ENCODE data around the gene ASB4. TPM values are rescaled to one million over a fixed set of nuclear protein-coding genes. Genes with fewer than 3 reads are reported as not detected.

ASB4 gene
- total RNA-seq, 1 donor from 2014 or later = not detected

DNA sequence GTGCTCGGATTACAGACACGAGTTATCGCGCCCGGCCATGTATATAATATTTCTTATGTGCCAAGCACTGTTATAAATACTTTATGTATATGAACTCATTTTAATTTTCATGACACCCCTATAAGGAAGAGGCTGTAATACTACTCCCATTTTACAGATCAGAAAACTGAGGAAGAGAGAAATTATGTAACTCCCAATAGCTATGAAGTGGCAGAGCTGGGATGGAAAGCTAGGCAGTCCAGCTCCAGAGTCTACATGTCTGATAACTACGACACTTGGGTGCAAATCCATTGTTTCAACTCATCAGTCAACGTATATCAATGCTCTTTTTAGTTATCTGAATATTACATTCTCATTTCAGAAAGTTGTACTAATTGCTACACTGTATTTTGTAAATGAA lies 93.6 kb downstream of the ASB4 start:
- TF ChIP-seq, protein P1, sequence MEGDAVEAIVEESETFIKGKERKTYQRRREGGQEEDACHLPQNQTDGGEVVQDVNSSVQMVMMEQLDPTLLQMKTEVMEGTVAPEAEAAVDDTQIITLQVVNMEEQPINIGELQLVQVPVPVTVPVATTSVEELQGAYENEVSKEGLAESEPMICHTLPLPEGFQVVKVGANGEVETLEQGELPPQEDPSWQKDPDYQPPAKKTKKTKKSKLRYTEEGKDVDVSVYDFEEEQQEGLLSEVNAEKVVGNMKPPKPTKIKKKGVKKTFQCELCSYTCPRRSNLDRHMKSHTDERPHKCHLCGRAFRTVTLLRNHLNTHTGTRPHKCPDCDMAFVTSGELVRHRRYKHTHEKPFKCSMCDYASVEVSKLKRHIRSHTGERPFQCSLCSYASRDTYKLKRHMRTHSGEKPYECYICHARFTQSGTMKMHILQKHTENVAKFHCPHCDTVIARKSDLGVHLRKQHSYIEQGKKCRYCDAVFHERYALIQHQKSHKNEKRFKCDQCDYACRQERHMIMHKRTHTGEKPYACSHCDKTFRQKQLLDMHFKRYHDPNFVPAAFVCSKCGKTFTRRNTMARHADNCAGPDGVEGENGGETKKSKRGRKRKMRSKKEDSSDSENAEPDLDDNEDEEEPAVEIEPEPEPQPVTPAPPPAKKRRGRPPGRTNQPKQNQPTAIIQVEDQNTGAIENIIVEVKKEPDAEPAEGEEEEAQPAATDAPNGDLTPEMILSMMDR (IDR thresholded peaks at IDR 0.05) = no peak
- H3K4me3 Mint-ChIP-seq (ENCODE audit: unreplicated experiment) = no peak overlapping the region
- H3K27me3 Mint-ChIP-seq (ENCODE audit: unreplicated experiment) = peaks cover 27% of the 10 kb centered on the region
- H3K36me3 Mint-ChIP-seq (ENCODE audit: unreplicated experiment) = no peaks in the 10 kb centered on the region
- no peak for DNase-seq (ENCODE audit: extremely low spot score, unreplicated experiment)
- H3K9me3 Mint-ChIP-seq (ENCODE audit: unreplicated experiment) = peaks cover 5% of the 10 kb centered on the region
- peaks cover 8% of the 10 kb centered on the region for H3K4me1 Mint-ChIP-seq (ENCODE audit: unreplicated experiment)
- H3K27ac Mint-ChIP-seq (ENCODE audit: unreplicated experiment) = no peak overlapping the region

- Mint-ChIP-seq H3K4me1 (ENCODE audit: unreplicated experiment) (peaks cover 8% of the 10 kb centered on the region), H3K9me3 (ENCODE audit: unreplicated experiment) (no peaks in the 10 kb centered on the region)
Observed at GRCh38 chr7:95581467-95581866, 95.7 kb downstream of the ASB4 start.

DNA sequence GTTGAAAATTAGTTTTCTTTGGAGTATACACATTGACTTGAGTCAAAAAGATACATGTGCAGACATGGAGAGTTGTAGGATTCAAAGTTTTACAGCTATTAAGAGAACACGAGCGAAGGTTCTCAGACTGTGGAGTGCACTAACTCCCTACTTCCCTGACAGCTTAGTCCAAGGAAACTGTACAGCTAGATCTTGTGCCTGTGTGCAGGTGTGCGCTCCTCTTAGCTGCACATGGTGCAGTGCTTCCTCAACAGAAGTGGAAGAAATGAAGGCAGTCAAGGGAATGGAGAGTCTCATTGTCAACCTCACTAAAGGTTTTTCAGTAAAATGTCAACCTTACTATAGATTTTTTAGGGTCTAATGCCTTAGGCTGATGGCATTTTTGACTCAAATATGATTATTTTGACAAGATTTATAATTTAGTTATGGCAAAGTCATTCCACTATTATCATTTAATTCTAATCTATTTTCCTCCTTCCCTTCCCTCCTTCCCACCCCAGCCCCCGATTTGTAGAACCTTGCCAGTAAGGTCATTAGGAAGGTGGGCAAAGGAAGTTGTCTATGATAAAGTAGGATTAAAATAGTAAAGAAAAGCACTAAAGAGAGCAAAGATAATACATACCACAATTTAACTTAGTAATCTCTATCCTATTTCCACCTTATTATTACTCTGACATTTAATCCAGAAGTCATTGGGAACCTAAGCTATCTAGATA lies 97.0 kb downstream of the ASB4 start:
- DNase-seq (ENCODE audit: extremely low spot score, unreplicated experiment) = no peak
- Mint-ChIP-seq H3K9me3 (ENCODE audit: unreplicated experiment) (no peaks in the 10 kb centered on the region), H3K27ac (ENCODE audit: unreplicated experiment) (no peak overlapping the region)

More at GRCh38 chr7:95581467-95581866, 95.7 kb downstream of the ASB4 start:
- H3K27ac Mint-ChIP-seq (ENCODE audit: unreplicated experiment) = no peak overlapping the region
- H3K4me3 Mint-ChIP-seq (ENCODE audit: unreplicated experiment) = no peak overlapping the region
- peaks cover 22% of the 10 kb centered on the region for H3K27me3 Mint-ChIP-seq (ENCODE audit: unreplicated experiment)
- no peak for DNase-seq (ENCODE audit: extremely low spot score, unreplicated experiment)
- TF ChIP-seq, protein P1 (IDR thresholded peaks at IDR 0.05) = no peak
- H3K36me3 Mint-ChIP-seq (ENCODE audit: unreplicated experiment) = no peaks in the 10 kb centered on the region

GRCh38 chr7:95583834-95584621 lies 98.3 kb downstream of the ASB4 start:
- no peak overlapping the region for H3K27ac Mint-ChIP-seq (ENCODE audit: unreplicated experiment)
- H3K4me3 Mint-ChIP-seq (ENCODE audit: unreplicated experiment) = no peak overlapping the region

More for the DNA sequence above, 97.0 kb downstream of the ASB4 start:
- H3K4me3 Mint-ChIP-seq (ENCODE audit: unreplicated experiment) = no peak overlapping the region
- peaks cover 2% of the 10 kb centered on the region for H3K4me1 Mint-ChIP-seq (ENCODE audit: unreplicated experiment)
- TF ChIP-seq, protein P1 (IDR thresholded peaks at IDR 0.05) = no peak
- H3K27me3 Mint-ChIP-seq (ENCODE audit: unreplicated experiment) = peaks cover 22% of the 10 kb centered on the region
- no peaks in the 10 kb centered on the region for H3K36me3 Mint-ChIP-seq (ENCODE audit: unreplicated experiment)

More at GRCh38 chr7:95583834-95584621, 98.3 kb downstream of the ASB4 start:
- Mint-ChIP-seq H3K27me3 (ENCODE audit: unreplicated experiment) (peaks cover 22% of the 10 kb centered on the region), H3K4me1 (ENCODE audit: unreplicated experiment) (no peaks in the 10 kb centered on the region), H3K36me3 (ENCODE audit: unreplicated experiment) (no peaks in the 10 kb centered on the region), H3K9me3 (ENCODE audit: unreplicated experiment) (no peaks in the 10 kb centered on the region)
- DNase-seq (ENCODE audit: extremely low spot score, unreplicated experiment) = no peak
- TF ChIP-seq, protein P1 (IDR thresholded peaks at IDR 0.05) = no peak
